ENCODE data around the gene BANK1. TPM values are rescaled to one million over a fixed set of nuclear protein-coding genes. Genes with fewer than 3 reads are reported as not detected.

BANK1 gene
- total and polyA plus RNA-seq, 2 of the 8 experiments (the other 6 are each of a cell fraction or from before 2014, with no cell fraction given) = 0.59 to 0.93 TPM

DNA sequence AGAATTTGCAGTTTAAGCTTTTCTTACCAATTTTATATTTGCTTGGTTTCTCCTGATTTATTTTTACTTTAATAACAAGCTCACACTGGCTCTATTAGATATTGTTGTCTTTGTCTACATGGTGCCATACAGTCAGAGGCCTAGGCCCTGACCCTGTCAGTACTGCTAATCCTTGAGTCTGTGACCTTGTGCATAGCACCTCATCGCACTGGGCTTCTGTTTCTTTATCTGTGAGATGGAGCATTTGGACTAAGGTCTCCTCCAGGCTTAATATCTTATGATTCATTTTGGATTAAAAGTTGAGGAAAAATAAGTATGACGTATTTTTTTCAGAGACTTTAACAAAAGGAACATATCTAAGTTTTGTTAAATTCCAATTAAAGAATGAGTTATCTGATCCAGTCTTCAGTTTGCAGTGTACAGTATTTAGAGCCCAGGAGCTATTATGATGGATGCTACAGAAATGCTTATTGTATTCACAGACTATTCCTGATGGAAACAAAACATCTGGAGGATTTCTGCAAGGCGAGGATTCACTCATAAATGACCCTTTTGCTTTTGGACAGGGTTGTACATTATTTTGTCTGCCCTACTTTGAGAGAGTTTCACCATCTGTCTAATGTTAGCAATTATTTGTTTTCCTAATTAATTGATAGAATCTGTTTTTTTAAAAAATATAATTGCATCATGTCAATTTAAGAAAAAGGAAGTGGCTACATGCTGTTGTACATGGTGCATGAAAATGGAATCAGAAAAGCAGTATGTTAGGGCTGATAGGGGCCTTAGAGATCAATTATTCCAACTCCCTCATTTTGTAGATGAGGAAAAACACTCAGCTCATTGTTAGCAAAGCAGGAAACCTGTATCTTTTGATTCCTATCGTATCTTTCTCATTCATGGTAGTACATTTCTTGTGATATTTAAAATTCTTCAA, 203.6 kb downstream of the BANK1 start:
- Histone ChIP-seq H3K4me1 (replicated peaks in 1 of 4; ENCODE audit: control insufficient read depth in 3 of 4, insufficient read depth in 4 of 4, low read length in 3 of 4) (no peaks in the 10 kb centered on the region), H2AFZ (ENCODE audit: low read length) (no peak overlapping the region), H3K4me2 (ENCODE audit: insufficient read depth in 1 of 2, low read depth in 2 of 2, low read length in 2 of 2) (no peak overlapping the region), H3K27me3 (replicated peaks in 1 of 4; ENCODE audit: control insufficient read depth in 3 of 4, extremely low read depth in 1 of 4, insufficient read depth in 3 of 4, low read length in 3 of 4) (no peaks in the 10 kb centered on the region), H2BK20ac (ENCODE audit: low read length) (no peak overlapping the region), H2BK5ac (ENCODE audit: low read depth, low read length) (no peak overlapping the region), H4K5ac (ENCODE audit: insufficient read length, low read depth, low read length) (no peak overlapping the region), H3K14ac (ENCODE audit: insufficient read length) (no peak overlapping the region), H3K9me3 (ENCODE audit: insufficient read depth in 2 of 2, low read depth in 1 of 2, low read length in 1 of 2) (no peaks in the 10 kb centered on the region), H4K20me1 (replicated peaks in 1 of 2; ENCODE audit: control insufficient read depth in 1 of 2, insufficient read depth in 2 of 2, low read length in 2 of 2) (no peaks in the 10 kb centered on the region), H4K91ac (replicated peaks; ENCODE audit: insufficient read length, low read length) (no peak overlapping the region), H2AK5ac (ENCODE audit: low read depth, low read length) (no peak overlapping the region), H4K8ac (ENCODE audit: extremely low read depth, insufficient read depth, low read length) (no peak overlapping the region), H3K18ac (ENCODE audit: extremely low read depth, low read length) (no peak overlapping the region), H3K79me2 (ENCODE audit: control insufficient read depth in 1 of 2, insufficient read depth in 2 of 2, low read length in 2 of 2) (no peaks in the 10 kb centered on the region), H3K56ac (replicated peaks; ENCODE audit: insufficient read length, low read depth, low read length) (no peak overlapping the region), H3K79me1 (ENCODE audit: low read depth, low read length) (no peaks in the 10 kb centered on the region), H3K23me2 (ENCODE audit: low read depth, low read length) (no peaks in the 10 kb centered on the region), H2BK15ac (ENCODE audit: low read length) (no peak overlapping the region), H2BK120ac (replicated peaks; ENCODE audit: low read depth, low read length) (no peak overlapping the region), H3K23ac (ENCODE audit: insufficient read length) (no peak overlapping the region), H3K27ac (ENCODE audit: low read depth, low read length) (no peak overlapping the region), H3K4me3 (ENCODE audit: extremely low read depth in 1 of 4, insufficient read depth in 2 of 4, low read depth in 3 of 4, low read length in 4 of 4) (no peak overlapping the region), H3K36me3 (ENCODE audit: control insufficient read depth in 2 of 4, insufficient read depth in 4 of 4, low read length in 3 of 4) (no peaks in the 10 kb centered on the region), H3K9ac (replicated peaks in 1 of 4; ENCODE audit: extremely low read depth in 1 of 4, low read depth in 3 of 4, low read length in 3 of 4) (no peak overlapping the region), H3K4ac (replicated peaks; ENCODE audit: insufficient read length, low read depth, low read length) (no peak overlapping the region), H2BK12ac (ENCODE audit: low read depth, low read length) (no peak overlapping the region)
- FAIRE-seq (no peak), DNase-seq (ENCODE audit: low read depth in 1 of 2, low spot score in 2 of 2) (no peak)
- ChIA-PET POLR2A (ENCODE audit: partially characterized antibody) (no interaction called here), CTCF (ENCODE audit: partially characterized antibody) (interaction anchor here (0.6 kb wide), 1 partner anchor 15 kb away, joined by 4 read pairs; no protein-coding TSS in a partner anchor)
- WGBS, 2 experiments (ENCODE audit: extremely low coverage in 1 of 2, insufficient coverage in 1 of 2, insufficient read length in 1 of 2, insufficient replicate concordance in 2 of 2, low coverage in 1 of 2, low lambda C conversion rate in 2 of 2, missing lambda C conversion rate in 1 of 2) = 92% methylated on average over 4 of the region's 4 CpGs; no CpG with 5 or more reads in 1 of the 2 experiments
- TF ChIP-seq TBP (IDR thresholded peaks at IDR 0.05; ENCODE audit: low read depth, low read length) = no peak
- TF ChIP-seq RFX5 (IDR thresholded peaks at IDR 0.05; ENCODE audit: borderline replicate concordance, low read depth, low read length) = no peak
- no peak for TF ChIP-seq SIRT6 (IDR thresholded peaks at IDR 0.05; ENCODE audit: low read length)
